Right atrium auricular region (tissue), 2 donors: ENCODE measurements around the gene KDELR1. TPM values are rescaled to one million over a fixed set of nuclear protein-coding genes. Genes with fewer than 3 reads are reported as not detected.

Experiments used
- DNase-seq: peaks from one replicate; pipeline ENCODE4 v3.0.0-alpha.2; 2019; ENCODE audit warnings: low spot score
- H3K27ac ChIP-seq, 2 donors: fragments of 200-600 bp; sonication (generic); 1 replicate in 1 of 2; 2 replicates in 1 of 2; pipeline ENCODE4 v1.5.1; 2016 to 2019
- H3K27me3 ChIP-seq, 2 donors: fragments of 200-600 bp; sonication (generic); one replicate each; pipeline versions ENCODE4 v1.5.1 to v1.6.0; 2017 to 2019
- H3K36me3 ChIP-seq: fragments of 200-600 bp; sonication (generic); one replicate; pipeline ENCODE4 v1.5.1; 2016
- H3K4me1 ChIP-seq, 2 donors: fragments of 200-600 bp; sonication (generic); one replicate each; pipeline versions ENCODE4 v1.5.1 to v1.6.0; 2017 to 2019
- H3K4me3 ChIP-seq, 2 donors: fragments of 200-600 bp; sonication (generic); 1 replicate in 1 of 2; 2 replicates in 1 of 2; pipeline ENCODE4 v1.5.1; 2017 to 2019; ENCODE audit warnings: mild to moderate bottlenecking in 1 of 2, moderate library complexity in 1 of 2
- H3K9me3 ChIP-seq, 2 donors: fragments of 200-600 bp; sonication (generic); one replicate each; pipeline ENCODE4 v1.5.1; 2019
- total RNA-seq, 2 donors: library from RNA; depleted of rRNA; stranded (reverse); fragments of >200 nt; gene quantifications; one replicate each; pipeline ENCODE4 v1.1.0, GENCODE V29; 2016
- TF ChIP-seq, protein P1 (sequence below), 2 donors: fragments of 200-600 bp; sonication (generic); IDR thresholded peaks; one replicate each; pipeline ENCODE4 v1.5.1; 2019; ENCODE audit warnings: antibody characterized with exemption in 2 of 2

Gene KDELR1
- total RNA-seq, 2 donors from 2014 or later: 74.1 to 82.0 TPM

DNA sequence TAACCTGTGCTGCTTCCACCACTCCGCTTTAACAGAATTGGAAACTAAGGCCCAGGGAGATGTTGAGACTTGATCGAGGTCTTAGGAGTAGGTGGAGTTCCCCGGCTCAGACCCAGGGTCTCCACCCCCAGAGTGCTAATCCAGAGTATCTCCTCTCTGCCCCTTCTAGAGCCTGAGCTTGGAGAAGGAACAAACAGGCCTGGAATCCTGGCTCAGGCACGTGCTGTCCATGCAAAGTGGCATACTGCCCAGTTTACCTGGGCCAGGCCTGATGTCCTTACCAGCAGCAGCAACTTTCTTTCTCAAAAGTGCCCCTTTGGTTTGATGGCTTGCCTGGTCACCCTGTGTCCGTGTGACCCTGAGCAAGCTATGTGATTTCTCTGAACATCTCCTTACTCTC lies 23.5 kb downstream of the KDELR1 start:
- Histone ChIP-seq H3K27me3 (no peaks in the 10 kb centered on the region), H3K4me3 (no peak overlapping the region), H3K27ac (no peak overlapping the region), H3K9me3 (no peaks in the 10 kb centered on the region), H3K4me1 (peaks cover 0 to 6% of the 10 kb centered on the region in 2 donors), H3K36me3 (no peaks in the 10 kb centered on the region)
- TF ChIP-seq, protein P1, sequence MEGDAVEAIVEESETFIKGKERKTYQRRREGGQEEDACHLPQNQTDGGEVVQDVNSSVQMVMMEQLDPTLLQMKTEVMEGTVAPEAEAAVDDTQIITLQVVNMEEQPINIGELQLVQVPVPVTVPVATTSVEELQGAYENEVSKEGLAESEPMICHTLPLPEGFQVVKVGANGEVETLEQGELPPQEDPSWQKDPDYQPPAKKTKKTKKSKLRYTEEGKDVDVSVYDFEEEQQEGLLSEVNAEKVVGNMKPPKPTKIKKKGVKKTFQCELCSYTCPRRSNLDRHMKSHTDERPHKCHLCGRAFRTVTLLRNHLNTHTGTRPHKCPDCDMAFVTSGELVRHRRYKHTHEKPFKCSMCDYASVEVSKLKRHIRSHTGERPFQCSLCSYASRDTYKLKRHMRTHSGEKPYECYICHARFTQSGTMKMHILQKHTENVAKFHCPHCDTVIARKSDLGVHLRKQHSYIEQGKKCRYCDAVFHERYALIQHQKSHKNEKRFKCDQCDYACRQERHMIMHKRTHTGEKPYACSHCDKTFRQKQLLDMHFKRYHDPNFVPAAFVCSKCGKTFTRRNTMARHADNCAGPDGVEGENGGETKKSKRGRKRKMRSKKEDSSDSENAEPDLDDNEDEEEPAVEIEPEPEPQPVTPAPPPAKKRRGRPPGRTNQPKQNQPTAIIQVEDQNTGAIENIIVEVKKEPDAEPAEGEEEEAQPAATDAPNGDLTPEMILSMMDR (IDR thresholded peaks at IDR 0.05): no peak
- DNase-seq: no peak

DNA sequence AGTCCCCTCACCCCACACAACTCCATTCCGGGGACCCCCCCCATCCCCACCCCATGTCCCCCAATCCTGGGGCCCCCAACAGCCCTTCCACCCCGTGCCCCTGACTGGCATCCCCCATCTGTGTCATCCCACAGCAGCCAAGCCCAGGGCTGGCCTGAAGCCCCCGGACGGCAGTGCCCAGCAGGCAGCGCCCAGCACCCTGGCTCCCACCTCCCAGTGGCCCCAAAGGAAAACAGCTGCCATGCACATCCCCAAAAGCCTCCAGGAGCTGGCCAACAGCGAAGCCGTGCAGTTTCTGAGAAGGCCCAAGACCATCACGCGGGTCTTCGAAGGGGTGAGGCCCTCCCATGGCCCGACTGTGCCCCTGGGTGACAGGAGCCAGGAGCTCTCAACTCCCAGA lies 25.7 kb downstream of the KDELR1 start:
- Histone ChIP-seq H3K4me1 (peaks cover 0 to 6% of the 10 kb centered on the region in 2 donors), H3K36me3 (no peaks in the 10 kb centered on the region), H3K27ac (no peak overlapping the region), H3K27me3 (no peaks in the 10 kb centered on the region), H3K9me3 (no peaks in the 10 kb centered on the region), H3K4me3 (no peak overlapping the region)
- no peak for DNase-seq
- TF ChIP-seq, protein P1 (IDR thresholded peaks at IDR 0.05): no peak

DNA sequence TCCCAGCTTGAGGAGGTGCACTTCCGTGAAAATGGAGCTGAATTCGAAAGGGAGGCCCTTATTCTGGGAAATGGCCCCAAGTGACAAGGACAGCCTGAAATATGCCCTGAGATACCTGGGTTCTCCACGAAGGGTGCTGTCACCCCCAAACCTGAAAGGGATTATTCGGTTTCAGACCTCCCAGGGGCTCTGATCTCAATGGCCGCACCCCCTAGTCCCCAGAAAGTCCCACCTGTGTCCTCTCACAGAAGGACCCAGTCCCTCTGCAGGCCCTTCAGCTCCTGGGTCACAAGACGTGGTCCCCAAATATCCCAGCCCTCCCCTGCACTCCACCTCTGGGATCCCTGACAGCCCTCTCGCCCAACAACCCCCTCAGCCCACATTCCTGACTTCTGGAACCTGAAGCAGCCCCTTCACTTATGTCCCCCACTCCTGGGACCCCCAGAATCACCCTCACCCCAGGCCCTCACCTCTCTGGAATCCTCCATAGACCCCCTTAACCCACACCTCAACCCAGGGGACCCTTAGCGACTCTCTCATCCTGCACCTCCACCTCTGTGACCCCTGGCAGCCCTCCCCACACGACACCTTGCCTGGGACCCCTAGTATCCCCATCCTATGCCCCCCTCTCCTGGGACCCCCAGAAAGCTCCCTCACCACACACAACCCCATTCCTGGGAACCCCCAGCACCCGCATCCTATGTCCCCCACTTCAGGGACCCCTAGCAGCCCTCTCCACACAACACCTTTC lies 26.6 kb downstream of the KDELR1 start:
- TF ChIP-seq, protein P1 (IDR thresholded peaks at IDR 0.05): no peak
- H3K27ac ChIP-seq: peak overlapping the region; percentile 98 to 99
- no peak for DNase-seq
- no peaks in the 10 kb centered on the region for H3K36me3 ChIP-seq
- no peaks in the 10 kb centered on the region for H3K9me3 ChIP-seq
- peak overlapping the region; percentile 7 to 74 for H3K4me3 ChIP-seq
- H3K27me3 ChIP-seq: no peaks in the 10 kb centered on the region
- peaks cover 0 to 6% of the 10 kb centered on the region in 2 donors for H3K4me1 ChIP-seq

DNA sequence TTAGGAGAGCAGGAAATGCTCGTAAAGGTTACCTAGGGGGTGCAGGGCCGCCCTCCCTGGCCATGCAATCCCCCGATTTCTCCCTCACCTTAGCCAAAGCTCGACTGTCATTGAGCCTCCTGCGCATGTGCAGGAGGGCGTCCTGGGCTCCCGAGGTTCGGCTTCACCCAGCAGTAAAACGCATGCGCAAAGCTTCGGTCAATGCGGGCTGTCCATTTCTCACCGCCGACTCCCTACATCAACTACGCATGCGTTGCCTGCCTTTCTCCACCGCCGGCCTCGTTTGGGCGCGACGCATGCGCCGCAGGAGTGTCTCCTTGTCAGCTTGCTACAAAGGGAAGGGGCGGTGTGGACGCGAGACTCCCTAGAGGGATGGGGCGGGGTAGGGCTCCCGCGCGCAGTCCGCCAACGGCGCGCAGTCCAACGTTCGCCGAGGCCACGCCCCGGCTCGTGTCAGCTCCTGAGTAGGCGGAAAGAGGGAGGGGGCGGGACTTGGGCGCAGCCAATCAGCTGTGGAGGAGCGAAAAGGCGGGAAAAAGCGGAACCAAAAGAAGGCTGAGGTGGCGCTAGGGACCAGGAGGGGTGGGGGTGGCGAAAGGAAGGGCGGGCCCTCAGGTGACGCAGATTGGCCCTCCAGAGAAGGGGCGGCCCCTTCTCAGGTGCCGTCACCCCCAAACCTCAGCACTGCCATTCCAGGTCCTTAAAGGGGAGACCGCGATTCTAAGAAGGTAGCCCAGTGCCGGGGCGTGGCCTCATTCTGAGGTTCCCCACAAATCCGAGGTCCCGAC lies 27.3 kb downstream of the KDELR1 start, which contains the start of the genes SYNGR4 and TMEM143:
Gene SYNGR4, plus strand, starts transcription at position 558 of the 788 bp plus-strand sequence. CDS start 1,476 bp downstream, outside the sequence.
Gene TMEM143, minus strand, starts transcription at position 131 of the 788 bp plus-strand sequence. Its CDS starts 20 bp downstream, at position 111.
- Histone ChIP-seq H3K4me1 (peaks cover 0 to 6% of the 10 kb centered on the region in 2 donors), H3K27ac (peak within 1 kb of the TSS; percentile 98 to 99), H3K9me3 (no peaks in the 10 kb centered on the region), H3K4me3 (peak within 1 kb of the TSS; percentile 50 to 74), H3K36me3 (no peaks in the 10 kb centered on the region), H3K27me3 (no peaks in the 10 kb centered on the region)
- DNase-seq: peak; percentile 99
- TF ChIP-seq, protein P1 (IDR thresholded peaks at IDR 0.05): no peak

DNA sequence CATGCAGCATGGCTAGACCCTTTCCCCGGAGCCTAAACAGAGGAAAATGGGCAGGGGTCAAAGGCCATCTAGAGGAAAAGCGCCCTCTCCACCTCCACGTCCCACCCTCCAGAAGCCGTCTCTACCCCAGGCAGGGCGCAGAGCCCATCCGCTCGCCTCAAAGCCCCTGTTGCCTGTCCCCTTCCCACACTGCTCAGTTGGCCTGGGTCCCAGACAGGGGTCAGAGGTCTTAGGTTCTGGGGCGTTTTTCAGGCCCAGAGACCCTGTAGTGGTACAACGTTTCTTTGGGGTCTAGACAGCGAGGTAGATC lies 27.9 kb downstream of the KDELR1 start:
- TF ChIP-seq, protein P1 (IDR thresholded peaks at IDR 0.05): no peak
- Histone ChIP-seq H3K27ac (peak overlapping the region; percentile 98 to 99), H3K9me3 (no peaks in the 10 kb centered on the region), H3K4me1 (peaks cover 0 to 6% of the 10 kb centered on the region in 2 donors), H3K27me3 (no peaks in the 10 kb centered on the region), H3K4me3 (peak overlapping the region; percentile 50 to 74), H3K36me3 (no peaks in the 10 kb centered on the region)
- peak; percentile 58 for DNase-seq
